AG04449 (cell line): ENCODE data around the gene TMED10.

Source experiments
- CTCF ChIA-PET: fragments of 350-600 bp; formaldehyde crosslinking; extraction: SDS; loops from one replicate; lab custom pipeline; 2021; ENCODE audit warnings: antibody characterized with exemption; lab: Yijun Ruan, JAX
- POLR2A ChIA-PET: fragments of 400-600, 350-600 bp; formaldehyde crosslinking; extraction: SDS; loops from one replicate; lab custom pipeline; 2020; ENCODE audit warnings: antibody characterized with exemption, inconsistent platforms; lab: Yijun Ruan, JAX
- DNase-seq: peaks from one replicate; pipeline ENCODE4 v3.0.0-alpha.2; 2010; ENCODE audit warnings: low read depth, low spot score
- H3K4me3 ChIP-seq: 2 replicates; pipeline ENCODE4 v1.5.1; 2011; ENCODE audit warnings: low read depth, mild to moderate bottlenecking, control low read depth, low read length
- TF ChIP-seq, protein P1 (sequence below): IDR thresholded peaks from one replicate; pipeline ENCODE4 v1.5.1; 2011; ENCODE audit warnings: mild to moderate bottlenecking, moderate library complexity, low read length, control low read depth, inconsistent platforms; ENCODE audit not compliant: insufficient read depth; ENCODE audit errors: missing control alignments

The TMED10 gene

DNA sequence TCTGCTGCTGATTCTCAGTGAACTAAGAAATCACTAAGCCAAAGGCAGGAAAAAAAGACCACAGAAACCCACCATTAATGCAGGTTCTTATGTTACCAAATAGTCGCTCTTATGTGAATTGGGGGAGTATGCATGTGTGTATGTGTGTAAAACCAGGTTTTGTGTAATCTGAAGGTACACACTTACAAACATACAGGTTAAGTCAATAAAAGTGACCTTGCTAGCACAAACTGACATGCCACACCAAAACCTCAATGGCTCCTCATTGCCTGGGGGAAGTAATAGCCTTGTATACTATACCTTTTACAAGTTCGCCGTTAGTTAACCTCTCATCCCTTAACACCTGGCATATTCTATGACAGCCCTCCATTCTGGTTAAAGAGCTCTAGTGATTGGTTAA, 29.8 kb upstream of the TMED10 start:
- TF ChIP-seq, protein P1, sequence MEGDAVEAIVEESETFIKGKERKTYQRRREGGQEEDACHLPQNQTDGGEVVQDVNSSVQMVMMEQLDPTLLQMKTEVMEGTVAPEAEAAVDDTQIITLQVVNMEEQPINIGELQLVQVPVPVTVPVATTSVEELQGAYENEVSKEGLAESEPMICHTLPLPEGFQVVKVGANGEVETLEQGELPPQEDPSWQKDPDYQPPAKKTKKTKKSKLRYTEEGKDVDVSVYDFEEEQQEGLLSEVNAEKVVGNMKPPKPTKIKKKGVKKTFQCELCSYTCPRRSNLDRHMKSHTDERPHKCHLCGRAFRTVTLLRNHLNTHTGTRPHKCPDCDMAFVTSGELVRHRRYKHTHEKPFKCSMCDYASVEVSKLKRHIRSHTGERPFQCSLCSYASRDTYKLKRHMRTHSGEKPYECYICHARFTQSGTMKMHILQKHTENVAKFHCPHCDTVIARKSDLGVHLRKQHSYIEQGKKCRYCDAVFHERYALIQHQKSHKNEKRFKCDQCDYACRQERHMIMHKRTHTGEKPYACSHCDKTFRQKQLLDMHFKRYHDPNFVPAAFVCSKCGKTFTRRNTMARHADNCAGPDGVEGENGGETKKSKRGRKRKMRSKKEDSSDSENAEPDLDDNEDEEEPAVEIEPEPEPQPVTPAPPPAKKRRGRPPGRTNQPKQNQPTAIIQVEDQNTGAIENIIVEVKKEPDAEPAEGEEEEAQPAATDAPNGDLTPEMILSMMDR: no peak
- ChIA-PET CTCF (interaction anchor here (0.8 kb wide), 1 partner anchor 34 kb away, joined by 3 read pairs; no protein-coding TSS in a partner anchor), POLR2A (no interaction called here)
- H3K4me3 ChIP-seq: no peak overlapping the region
- no peak for DNase-seq

DNA sequence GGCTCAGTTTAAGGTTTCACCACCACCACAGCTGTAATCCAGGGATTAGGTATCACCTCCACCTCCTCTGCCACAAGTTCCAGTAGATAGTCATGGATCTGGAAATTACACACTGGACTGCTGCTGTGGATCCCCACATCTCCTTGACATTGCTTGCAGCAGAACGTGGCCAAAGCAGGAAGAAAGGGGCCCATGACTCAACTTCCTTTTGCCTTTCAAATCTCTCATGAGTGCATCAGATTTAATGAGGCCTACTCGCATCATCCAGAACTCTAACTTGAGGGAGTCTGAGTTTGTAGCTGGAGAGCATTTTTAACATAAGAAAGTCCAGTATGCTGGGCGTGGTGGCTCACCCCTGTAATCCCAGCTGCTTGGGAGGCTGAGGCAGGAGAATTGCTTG, 29.2 kb upstream of the TMED10 start:
- TF ChIP-seq, protein P1: no peak
- DNase-seq: no peak
- ChIA-PET CTCF (interaction anchor here (1.3 kb wide), 1 partner anchor 10 kb away, joined by 3 read pairs; no protein-coding TSS in a partner anchor), POLR2A (no interaction called here)
- H3K4me3 ChIP-seq: no peak overlapping the region

DNA sequence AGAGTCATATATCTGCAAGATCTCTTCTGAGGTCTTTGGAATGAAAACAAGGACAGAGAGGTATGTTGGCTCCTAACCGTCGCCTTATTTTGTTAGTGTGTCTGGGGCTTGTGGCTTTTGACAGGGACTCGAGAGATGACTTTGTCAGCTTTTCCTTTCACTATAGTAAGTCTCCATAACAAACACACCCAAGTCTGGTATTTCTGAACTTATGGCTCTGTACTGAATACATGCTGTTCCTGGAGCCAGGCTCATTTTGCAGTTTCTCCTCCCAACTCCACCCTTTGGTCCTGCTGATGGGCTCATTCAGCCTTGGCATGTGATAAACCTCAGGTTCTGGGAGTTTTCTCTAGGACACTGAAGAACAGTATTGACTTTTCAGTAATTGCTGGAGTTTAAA, 27.7 kb upstream of the TMED10 start:
- TF ChIP-seq, protein P1: no peak
- no peak for DNase-seq
- CTCF ChIA-PET: interaction anchor here (0.9 kb wide), 1 partner anchor 21 kb away, joined by 3 read pairs; no protein-coding TSS in a partner anchor
- H3K4me3 ChIP-seq: no peak overlapping the region
- POLR2A ChIA-PET: no interaction called here

DNA sequence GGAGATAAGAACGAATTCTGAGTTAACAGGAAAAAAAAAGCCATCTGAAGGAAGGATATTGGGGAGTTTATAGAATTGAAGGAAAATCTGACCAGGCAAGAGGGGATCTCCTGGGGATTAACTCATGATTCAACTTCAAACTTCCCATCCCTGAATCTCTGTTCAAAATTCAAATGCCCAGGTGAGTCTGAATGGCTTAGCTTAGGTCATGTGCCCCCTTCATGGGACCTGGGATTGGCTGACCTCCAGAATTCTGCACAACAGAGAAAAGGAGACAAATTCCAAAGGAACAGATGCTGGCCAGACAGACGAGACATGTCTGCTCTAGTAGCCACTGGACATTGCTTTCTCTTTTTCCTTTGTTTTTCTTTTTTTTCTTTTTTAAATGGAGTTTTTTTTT, 26.2 kb upstream of the TMED10 start:
- ChIA-PET POLR2A (interaction anchor here (0.5 kb wide), 1 partner anchor 64 kb away, joined by 3 read pairs; no protein-coding TSS in a partner anchor), CTCF (no interaction called here)
- TF ChIP-seq, protein P1: no peak
- DNase-seq: no peak
- no peak overlapping the region for H3K4me3 ChIP-seq

DNA sequence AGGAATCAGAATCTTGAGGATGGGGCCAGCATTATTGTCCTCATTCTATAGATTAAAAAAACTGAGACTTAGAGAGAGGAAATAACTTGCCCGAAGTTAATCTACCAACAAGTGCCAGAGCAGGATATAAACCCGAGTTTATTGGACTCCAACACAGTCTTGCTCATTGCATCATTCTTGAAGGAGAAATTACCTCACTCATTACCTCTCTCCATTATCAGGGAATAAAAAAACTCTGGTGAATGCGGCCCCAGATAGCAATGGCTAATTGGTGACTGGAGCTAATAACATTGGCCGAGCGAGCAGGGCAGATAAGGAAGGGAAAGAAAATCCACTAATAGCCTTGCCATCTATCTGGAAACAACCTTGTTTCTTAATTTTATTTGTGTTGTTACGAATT, 24.7 kb upstream of the TMED10 start:
- no peak for DNase-seq
- TF ChIP-seq, protein P1: no peak
- ChIA-PET CTCF (no interaction called here), POLR2A (no interaction called here)
- H3K4me3 ChIP-seq: no peak overlapping the region

DNA sequence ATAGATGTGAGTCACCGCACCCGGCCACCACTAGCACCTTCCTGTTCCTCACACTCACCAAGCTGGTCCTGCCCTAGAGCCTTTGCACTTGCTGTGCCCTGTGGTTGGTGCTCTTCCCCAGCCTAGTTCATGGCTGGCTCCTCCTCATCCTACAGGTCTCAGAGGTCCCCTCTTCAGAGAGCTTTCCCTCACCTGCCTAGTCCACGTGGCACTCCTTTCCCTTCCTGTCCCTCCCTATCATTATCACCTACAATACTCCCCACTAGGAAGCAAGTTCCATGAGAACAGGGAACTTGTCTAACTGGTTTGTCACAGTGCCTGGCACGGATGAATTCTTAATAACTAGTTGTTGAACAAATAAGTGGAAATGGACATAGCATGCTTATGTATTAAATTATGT, 24.0 kb upstream of the TMED10 start:
- CTCF ChIA-PET: no interaction called here
- POLR2A ChIA-PET: no interaction called here
- H3K4me3 ChIP-seq: no peak overlapping the region
- no peak for DNase-seq
- TF ChIP-seq, protein P1: no peak
